ENCODE results near the gene ARHGAP6.

GRCh38 chrX:11577603-11578002 is 88.1 kb downstream of the ARHGAP6 start:
- no peak for TF ChIP-seq CTCF (IDR thresholded peaks at IDR 0.05)
- TF ChIP-seq POLR2A (IDR thresholded peaks at IDR 0.05), result no peak

Data from heart left ventricle (tissue), 13 donors.